IPS-20b (cell line): ENCODE data around the gene HMCN2.

ENCODE experiments used
- H3K27ac ChIP-seq: one replicate; pipeline ENCODE4 v1.5.1; 2013; ENCODE audit warnings: low read length
- H3K27me3 ChIP-seq: 2 replicates; pipeline ENCODE4 v1.6.1; 2013; ENCODE audit warnings: mild to moderate bottlenecking, low read length, inconsistent platforms; ENCODE audit not compliant: insufficient read depth
- H3K36me3 ChIP-seq: 2 replicates; pipeline ENCODE4 v1.6.1; 2013; ENCODE audit warnings: low read depth, mild to moderate bottlenecking, inconsistent platforms, low read length, moderate library complexity; ENCODE audit not compliant: insufficient read depth
- H3K4me1 ChIP-seq: 2 replicates; pipeline ENCODE4 v1.6.1; 2013; ENCODE audit warnings: mild to moderate bottlenecking, control low read depth, inconsistent platforms, low read length, moderate library complexity; ENCODE audit not compliant: insufficient read depth
- H3K4me3 ChIP-seq: 2 replicates; pipeline ENCODE4 v1.5.1; 2013; ENCODE audit warnings: mild to moderate bottlenecking, low read length, inconsistent platforms
- H3K9ac ChIP-seq: 2 replicates; pipeline ENCODE4 v1.6.1; 2013; ENCODE audit warnings: low read depth, mild to moderate bottlenecking, inconsistent platforms, low read length, moderate library complexity
- H3K9me3 ChIP-seq: 2 replicates; pipeline ENCODE4 v1.6.1; 2013; ENCODE audit warnings: mild to moderate bottlenecking, low read depth, low read length, inconsistent platforms; ENCODE audit not compliant: insufficient read depth

Gene HMCN2

GRCh38 chr9:130470269-130470668, 204.7 kb downstream of the HMCN2 start:
- Histone ChIP-seq H3K9me3 (no peaks in the 10 kb centered on the region), H3K4me1 (peaks cover 20% of the 10 kb centered on the region; the same call in 1 of the 2 replicates), H3K4me3 (no peak overlapping the region), H3K9ac (no peak overlapping the region), H3K27me3 (peaks cover 23% of the 10 kb centered on the region; the same call in 1 of the 2 replicates), H3K27ac (no peak overlapping the region), H3K36me3 (no peaks in the 10 kb centered on the region)

GRCh38 chr9:130470950-130471349, 205.4 kb downstream of the HMCN2 start:
- no peak overlapping the region for H3K4me3 ChIP-seq
- no peak overlapping the region for H3K27ac ChIP-seq
- no peaks in the 10 kb centered on the region for H3K9me3 ChIP-seq
- H3K27me3 ChIP-seq = peaks cover 23% of the 10 kb centered on the region; the same call in 1 of the 2 replicates
- peaks cover 20% of the 10 kb centered on the region; the same call in 1 of the 2 replicates for H3K4me1 ChIP-seq
- no peak overlapping the region for H3K9ac ChIP-seq
- H3K36me3 ChIP-seq = no peaks in the 10 kb centered on the region

GRCh38 chr9:130471411-130472183, 206.0 kb downstream of the HMCN2 start:
- Histone ChIP-seq H3K9me3 (no peaks in the 10 kb centered on the region), H3K27ac (no peak overlapping the region), H3K4me3 (no peak overlapping the region), H3K9ac (no peak overlapping the region; the same call in 1 of the 2 replicates), H3K27me3 (peaks cover 23% of the 10 kb centered on the region; the same call in 1 of the 2 replicates), H3K4me1 (peaks cover 20% of the 10 kb centered on the region; the same call in 1 of the 2 replicates), H3K36me3 (no peaks in the 10 kb centered on the region)

GRCh38 chr9:130472184-130472705, 206.7 kb downstream of the HMCN2 start:
- Histone ChIP-seq H3K4me3 (no peak overlapping the region), H3K36me3 (no peaks in the 10 kb centered on the region), H3K9me3 (no peaks in the 10 kb centered on the region), H3K4me1 (peaks cover 20% of the 10 kb centered on the region; the same call in 1 of the 2 replicates), H3K27me3 (peaks cover 18% of the 10 kb centered on the region; the same call in 1 of the 2 replicates), H3K27ac (no peak overlapping the region), H3K9ac (no peak overlapping the region; the same call in 1 of the 2 replicates)

GRCh38 chr9:130473009-130473408, 207.4 kb downstream of the HMCN2 start:
- Histone ChIP-seq H3K36me3 (no peaks in the 10 kb centered on the region), H3K27me3 (peaks cover 11% of the 10 kb centered on the region; the same call in 1 of the 2 replicates), H3K27ac (no peak overlapping the region), H3K9ac (no peak overlapping the region), H3K9me3 (no peaks in the 10 kb centered on the region), H3K4me1 (peaks cover 15% of the 10 kb centered on the region; the same call in 1 of the 2 replicates), H3K4me3 (no peak overlapping the region)

GRCh38 chr9:130473566-130473965, 208.0 kb downstream of the HMCN2 start:
- Histone ChIP-seq H3K36me3 (no peaks in the 10 kb centered on the region), H3K4me1 (peaks cover 15% of the 10 kb centered on the region; the same call in 1 of the 2 replicates), H3K9ac (no peak overlapping the region), H3K27ac (no peak overlapping the region), H3K4me3 (no peak overlapping the region), H3K9me3 (no peaks in the 10 kb centered on the region), H3K27me3 (peaks cover 8% of the 10 kb centered on the region; the same call in 1 of the 2 replicates)

- H3K4me1 ChIP-seq = peaks cover 15% of the 10 kb centered on the region; the same call in 1 of the 2 replicates
- H3K27me3 ChIP-seq = peaks cover 8% of the 10 kb centered on the region; the same call in 1 of the 2 replicates
- no peaks in the 10 kb centered on the region for H3K36me3 ChIP-seq
- no peak overlapping the region for H3K27ac ChIP-seq
- H3K9me3 ChIP-seq = no peaks in the 10 kb centered on the region
- no peak overlapping the region for H3K4me3 ChIP-seq
- no peak overlapping the region for H3K9ac ChIP-seq
These were observed 208.5 kb downstream of the HMCN2 start for GRCh38 chr9:130474106-130474505.

- no peak overlapping the region for H3K9ac ChIP-seq
- H3K4me3 ChIP-seq = no peak overlapping the region
- no peaks in the 10 kb centered on the region for H3K9me3 ChIP-seq
- no peak overlapping the region for H3K27ac ChIP-seq
- H3K4me1 ChIP-seq = peaks cover 15% of the 10 kb centered on the region; the same call in 1 of the 2 replicates
- peaks cover 9% of the 10 kb centered on the region; the same call in 1 of the 2 replicates for H3K27me3 ChIP-seq
- no peaks in the 10 kb centered on the region for H3K36me3 ChIP-seq
These were observed 210.7 kb downstream of the HMCN2 start for GRCh38 chr9:130476151-130476730.

GRCh38 chr9:130477564-130477963, 212.0 kb downstream of the HMCN2 start:
- no peak overlapping the region for H3K27ac ChIP-seq
- H3K9ac ChIP-seq = no peak overlapping the region
- no peaks in the 10 kb centered on the region for H3K36me3 ChIP-seq
- H3K4me3 ChIP-seq = no peak overlapping the region
- peaks cover 15% of the 10 kb centered on the region; the same call in 1 of the 2 replicates for H3K4me1 ChIP-seq
- no peaks in the 10 kb centered on the region for H3K9me3 ChIP-seq
- peaks cover 21% of the 10 kb centered on the region; the same call in 1 of the 2 replicates for H3K27me3 ChIP-seq

- Histone ChIP-seq H3K9me3 (no peaks in the 10 kb centered on the region), H3K9ac (no peak overlapping the region), H3K27me3 (peaks cover 27% of the 10 kb centered on the region; the same call in 1 of the 2 replicates), H3K4me3 (no peak overlapping the region), H3K27ac (no peak overlapping the region), H3K36me3 (no peaks in the 10 kb centered on the region), H3K4me1 (peaks cover 14% of the 10 kb centered on the region; the same call in 1 of the 2 replicates)
These were observed 212.6 kb downstream of the HMCN2 start for GRCh38 chr9:130478152-130478551.

GRCh38 chr9:130478736-130479575, 213.4 kb downstream of the HMCN2 start:
- H3K4me1 ChIP-seq = peaks cover 8% of the 10 kb centered on the region; the same call in 1 of the 2 replicates
- no peaks in the 10 kb centered on the region for H3K36me3 ChIP-seq
- no peak overlapping the region for H3K27ac ChIP-seq
- no peaks in the 10 kb centered on the region for H3K9me3 ChIP-seq
- H3K4me3 ChIP-seq = no peak overlapping the region
- no peak overlapping the region for H3K9ac ChIP-seq
- H3K27me3 ChIP-seq = peaks cover 34% of the 10 kb centered on the region; the same call in 1 of the 2 replicates
